Neural progenitor cell (in vitro differentiated cells): ENCODE measurements around the gene ABCC10. TPM values are rescaled to one million over a fixed set of nuclear protein-coding genes. Genes with fewer than 3 reads are reported as not detected.
"Not testable (repeated sequence)": the region's sequence is repeated elsewhere in the genome, so short reads cannot be mapped to it uniquely, and the experiment has no call there.

ENCODE experiments used
- DNase-seq: peaks from one replicate; pipeline ENCODE4 v3.0.0-alpha.2; 2016; ENCODE audit warnings: low spot score
- H2AFZ ChIP-seq: fragments of 200-600 bp; sonication (generic); replicated peaks from 2 replicates; pipeline ENCODE4 v1.6.1; 2016; ENCODE audit warnings: antibody characterized with exemption
- H3F3A ChIP-seq: fragments of 200-600 bp; sonication (generic); 2 replicates; pipeline ENCODE4 v1.6.1; 2016; ENCODE audit warnings: antibody characterized with exemption, low read depth
- H3K27ac ChIP-seq: fragments of 200-600 bp; sonication (generic); 2 replicates; pipeline ENCODE4 v1.5.1; 2016; ENCODE audit warnings: mild to moderate bottlenecking
- H3K27me3 ChIP-seq: fragments of 200-600 bp; sonication (generic); 2 replicates; pipeline ENCODE4 v1.6.1; 2016; ENCODE audit warnings: mild to moderate bottlenecking, moderate library complexity
- H3K36me3 ChIP-seq: fragments of 200-600 bp; sonication (generic); 2 replicates; pipeline ENCODE4 v1.5.1; 2016
- H3K4me1 ChIP-seq: fragments of 200-600 bp; sonication (generic); 2 replicates; pipeline ENCODE4 v1.6.1; 2016; ENCODE audit warnings: mixed run types
- H3K4me2 ChIP-seq: fragments of 200-600 bp; sonication (generic); 2 replicates; pipeline ENCODE4 v1.6.1; 2016
- H3K4me3 ChIP-seq: fragments of 200-600 bp; sonication (generic); 2 replicates; pipeline ENCODE4 v1.5.1; 2016
- H3K79me2 ChIP-seq: fragments of 200-600 bp; sonication (generic); 2 replicates; pipeline ENCODE4 v1.6.1; 2016; ENCODE audit warnings: low read depth
- H3K9ac ChIP-seq: fragments of 200-600 bp; sonication (generic); 2 replicates; pipeline ENCODE4 v1.6.1; 2016
- H3K9me3 ChIP-seq: fragments of 200-600 bp; sonication (generic); 2 replicates; pipeline ENCODE4 v1.5.1; 2016; ENCODE audit warnings: low read depth
- H4K20me1 ChIP-seq: fragments of 200-600 bp; sonication (generic); 2 replicates; pipeline ENCODE4 v1.6.1; 2016; ENCODE audit warnings: low read depth
- H3K27ac Mint-ChIP-seq: 3 replicates; pipeline ENCODE4 v1.8.0; 2021; ENCODE audit warnings: mixed read lengths
- H3K27me3 Mint-ChIP-seq: 2 replicates; pipeline ENCODE4 v1.8.0; 2022; ENCODE audit warnings: low read depth, mild to moderate bottlenecking, inconsistent platforms, moderate library complexity, mixed read lengths; ENCODE audit not compliant: insufficient read depth
- H3K36me3 Mint-ChIP-seq: 3 replicates; pipeline ENCODE4 v1.8.0; 2021; ENCODE audit warnings: mixed read lengths
- H3K4me1 Mint-ChIP-seq: 3 replicates; pipeline ENCODE4 v1.8.0; 2021; ENCODE audit warnings: mixed read lengths
- H3K4me3 Mint-ChIP-seq: 3 replicates; pipeline ENCODE4 v1.8.0; 2021; ENCODE audit warnings: mild to moderate bottlenecking, moderate library complexity, mixed read lengths
- H3K9me3 Mint-ChIP-seq: 3 replicates; pipeline ENCODE4 v1.8.0; 2020; ENCODE audit warnings: mixed read lengths
- CTCF ChIP-seq: fragments of 200-600 bp; sonication (generic); IDR thresholded peaks from 2 replicates; pipeline ENCODE4 v1.5.1; 2017; ENCODE audit warnings: antibody characterized with exemption, mild to moderate bottlenecking
- EZH2 ChIP-seq: fragments of 200-600 bp; sonication (generic); IDR thresholded peaks from 2 replicates; pipeline ENCODE4 v1.6.1; 2017; ENCODE audit warnings: antibody characterized with exemption, mild to moderate bottlenecking, moderate library complexity
- EZH2phosphoT487 ChIP-seq: fragments of 200-600 bp; sonication (generic); IDR thresholded peaks from 2 replicates; pipeline ENCODE4 v1.6.1; 2017; ENCODE audit warnings: antibody characterized with exemption
- total RNA-seq: library from RNA; depleted of rRNA; stranded (reverse); fragments of >200 nt; gene quantifications from 2 replicates; pipeline ENCODE4 v1.2.3, GENCODE V29; 2015; ENCODE audit warnings: low replicate concordance

The ABCC10 gene
- total RNA-seq, 1 donor from 2014 or later = 10.1 TPM

- TF ChIP-seq EZH2 (no peak), EZH2phosphoT487 (no peak), CTCF (no peak)
- Histone ChIP-seq H3K9ac (no peak overlapping the region), H3K9me3 (no peaks in the 10 kb centered on the region), H3K79me2 (no peaks in the 10 kb centered on the region), H3K4me3 (no peak overlapping the region), H2AFZ (no peak overlapping the region), H4K20me1 (no peaks in the 10 kb centered on the region), H3K27ac (no peak overlapping the region), H3K27me3 (peaks cover 10% of the 10 kb centered on the region), H3K4me2 (no peak overlapping the region), H3K4me1 (no peaks in the 10 kb centered on the region), H3F3A (no peaks in the 10 kb centered on the region), H3K36me3 (no peaks in the 10 kb centered on the region)
- no peak overlapping the region for H3K4me3 Mint-ChIP-seq
- DNase-seq = no peak
- no peak overlapping the region for H3K27ac Mint-ChIP-seq
- no peaks in the 10 kb centered on the region for H3K4me1 Mint-ChIP-seq
- H3K9me3 Mint-ChIP-seq = no peaks in the 10 kb centered on the region
- H3K27me3 Mint-ChIP-seq = no peaks in the 10 kb centered on the region
- no peaks in the 10 kb centered on the region for H3K36me3 Mint-ChIP-seq
Observed at GRCh38 chr6:43383021-43383667, 44.2 kb upstream of the ABCC10 start.

GRCh38 chr6:43386492-43386891 lies 40.8 kb upstream of the ABCC10 start:
- Histone ChIP-seq H2AFZ (no peak overlapping the region), H3K9ac (no peak overlapping the region), H3K27me3 (no peaks in the 10 kb centered on the region), H3K9me3 (no peaks in the 10 kb centered on the region), H3K4me2 (no peak overlapping the region), H3K4me3 (no peak overlapping the region), H3K27ac (no peak overlapping the region), H3K36me3 (no peaks in the 10 kb centered on the region), H3F3A (no peaks in the 10 kb centered on the region), H4K20me1 (no peaks in the 10 kb centered on the region), H3K79me2 (no peaks in the 10 kb centered on the region), H3K4me1 (peaks cover 2% of the 10 kb centered on the region)
- peak; percentile 49 for TF ChIP-seq CTCF
- TF ChIP-seq EZH2phosphoT487 = no peak
- Mint-ChIP-seq H3K27me3 (peaks cover 2% of the 10 kb centered on the region), H3K9me3 (no peaks in the 10 kb centered on the region), H3K36me3 (no peaks in the 10 kb centered on the region), H3K4me1 (peaks cover 12% of the 10 kb centered on the region), H3K27ac (no peak overlapping the region), H3K4me3 (no peak overlapping the region)
- DNase-seq = peak; percentile 20

- Mint-ChIP-seq H3K36me3 (no peaks in the 10 kb centered on the region), H3K4me1 (peaks cover 22% of the 10 kb centered on the region), H3K9me3 (no peaks in the 10 kb centered on the region), H3K27me3 (peaks cover 7% of the 10 kb centered on the region), H3K4me3 (no peak overlapping the region), H3K27ac (no peak overlapping the region)
- no peak for DNase-seq
- Histone ChIP-seq H3K9me3 (no peaks in the 10 kb centered on the region), H3K4me2 (no peak overlapping the region), H3K4me3 (no peak overlapping the region), H4K20me1 (no peaks in the 10 kb centered on the region), H3K27ac (no peak overlapping the region), H3K4me1 (peaks cover 8% of the 10 kb centered on the region), H3K79me2 (no peaks in the 10 kb centered on the region), H3K27me3 (no peaks in the 10 kb centered on the region), H3K36me3 (no peaks in the 10 kb centered on the region), H3K9ac (no peak overlapping the region), H3F3A (no peaks in the 10 kb centered on the region), H2AFZ (no peak overlapping the region)
- TF ChIP-seq EZH2 (no peak), CTCF (no peak), EZH2phosphoT487 (no peak)
Observed at GRCh38 chr6:43389730-43390295, 37.5 kb upstream of the ABCC10 start.

GRCh38 chr6:43390753-43391439 lies 36.4 kb upstream of the ABCC10 start:
- H2AFZ ChIP-seq = peak overlapping the region; percentile 93
- not testable (repeated sequence) for H3K4me1 ChIP-seq, H3K27ac ChIP-seq, H3K9ac ChIP-seq, H3K4me3 ChIP-seq, H3K27me3 ChIP-seq, H3K36me3 Mint-ChIP-seq, H3K27me3 Mint-ChIP-seq, H3K79me2 ChIP-seq, H3K4me2 ChIP-seq, DNase-seq, H3K36me3 ChIP-seq, H3K4me3 Mint-ChIP-seq, H3F3A ChIP-seq, H3K9me3 ChIP-seq, H4K20me1 ChIP-seq, H3K9me3 Mint-ChIP-seq
- Mint-ChIP-seq H3K27ac (peak overlapping the region; percentile 34), H3K4me1 (peaks cover 22% of the 10 kb centered on the region)
